ENCODE data around the gene OTUB1. TPM values are rescaled to one million over a fixed set of nuclear protein-coding genes. Genes with fewer than 3 reads are reported as not detected.

OTUB1 gene
- total and polyA plus RNA-seq, 2 of the 4 experiments (the other 2 are of a cell fraction) = 69.0 to 168 TPM

- no peak overlapping the region for H3K56ac ChIP-seq (ENCODE audit: extremely low read depth, insufficient read depth, low read length)
- no peaks in the 10 kb centered on the region for H3K36me3 ChIP-seq (ENCODE audit: control insufficient read depth, insufficient read depth, low read length)
- H2BK15ac ChIP-seq (ENCODE audit: low read depth, low read length) = no peak overlapping the region
- no TSS peak for BruUV-seq (replicated peaks)
- H3K23ac ChIP-seq (ENCODE audit: low read depth, low read length) = no peak overlapping the region
- no peak overlapping the region for H3K14ac ChIP-seq (replicated peaks; ENCODE audit: low read depth, low read length)
- intact Hi-C loops (cut with micrococcal nuclease) (no loop called here), dilution Hi-C loops (cut with HindIII; ENCODE audit: low sequenced_read_pairs, unreplicated experiment) (no loop called here), in situ Hi-C loops (cut with MboI; ENCODE audit: low sequenced_read_pairs) (no loop called here)
- H3K4me3 ChIP-seq (ENCODE audit: insufficient read depth, low read depth, low read length) = no peak overlapping the region
- H2AK5ac ChIP-seq (ENCODE audit: low read depth, low read length) = no peak overlapping the region
- no peak overlapping the region for H3K4me2 ChIP-seq (ENCODE audit: low read depth, low read length)
- no peak overlapping the region for H3K27ac ChIP-seq (ENCODE audit: insufficient read depth, low read length)
- no peak overlapping the region for H3K4ac ChIP-seq (ENCODE audit: low read depth, low read length)
- H2BK120ac ChIP-seq (ENCODE audit: low read depth, low read length) = no peak overlapping the region
- H3K4me1 ChIP-seq (ENCODE audit: control insufficient read depth, insufficient read depth, low read length) = peaks cover 10% of the 10 kb centered on the region
- H2BK20ac ChIP-seq (ENCODE audit: low read depth, low read length) = no peak overlapping the region
- H2BK5ac ChIP-seq (ENCODE audit: low read depth, low read length, poor library complexity, severe bottlenecking) = no peak overlapping the region
- no peaks in the 10 kb centered on the region for H3K79me1 ChIP-seq (ENCODE audit: low read depth in 1 of 2, low read length in 2 of 2)
- H4K91ac ChIP-seq (ENCODE audit: insufficient read depth, low read depth, low read length) = no peak overlapping the region
- H4K8ac ChIP-seq (ENCODE audit: low read depth in 2 of 2, low read length in 2 of 2) = no peak overlapping the region
- no peak overlapping the region for H3K18ac ChIP-seq (ENCODE audit: low read depth, low read length)
- no peaks in the 10 kb centered on the region for H4K20me1 ChIP-seq (ENCODE audit: insufficient read depth, low read length)
- POLR2A ChIA-PET (ENCODE audit: unreplicated experiment) = no interaction called here
- H2AFZ ChIP-seq (replicated peaks; ENCODE audit: low read length, poor library complexity) = no peak overlapping the region
- H2AK9ac ChIP-seq (replicated peaks; ENCODE audit: low read depth, low read length, poor library complexity) = no peak overlapping the region
- H3K9me3 ChIP-seq (ENCODE audit: control insufficient read depth, insufficient read depth, low read length) = no peaks in the 10 kb centered on the region
- no peak for ATAC-seq (ENCODE audit: low read depth)
- CTCF ChIA-PET = no interaction called here
- 88% methylated on average over 4 of the region's 8 CpGs; no CpG with 5 or more reads in 1 of the 2 experiments for WGBS, 2 experiments (ENCODE audit: extremely low coverage in 2 of 2, insufficient read length in 1 of 2)
- H3K27me3 ChIP-seq (ENCODE audit: control insufficient read depth, insufficient read depth, low read length) = no peaks in the 10 kb centered on the region
- H4K5ac ChIP-seq (ENCODE audit: low read depth, low read length) = no peak overlapping the region
- TF ChIP-seq CEBPB (IDR thresholded peaks at IDR 0.05; ENCODE audit: low read depth, low read length) (no peak), NFE2L2 (IDR thresholded peaks at IDR 0.05; ENCODE audit: low read depth, low read length) (no peak), MAFK (IDR thresholded peaks at IDR 0.05; ENCODE audit: low read depth, low read length) (no peak), MAZ (IDR thresholded peaks at IDR 0.05; ENCODE audit: borderline replicate concordance, low read depth, low read length) (no peak)
- no peaks in the 10 kb centered on the region for H3K9me1 ChIP-seq (ENCODE audit: insufficient read depth, low read length)
- no peak for DNase-seq
- H3K9ac ChIP-seq (ENCODE audit: low read depth, low read length) = no peak overlapping the region
These were observed 25.1 kb downstream of the OTUB1 start for GRCh38 chr11:64011371-64011770.
